Dermis microvascular lymphatic vessel endothelial cell (primary cell): ENCODE measurements around the gene THRB. TPM values are rescaled to one million over a fixed set of nuclear protein-coding genes. Genes with fewer than 3 reads are reported as not detected.

ENCODE experiments used
- DNase-seq, 2 donors: peaks; one replicate each; pipeline versions ENCODE4 v3.0.0 to v3.0.0-alpha.2; 2010; ENCODE audit warnings: low read depth in 2 of 2
- total RNA-seq: library from RNA; depleted of rRNA; stranded (reverse); fragments of >200 nt; gene quantifications from 2 replicates; pipeline ENCODE4 v1.2.1, GENCODE V29; 2014

Gene THRB
- total RNA-seq, 1 donor from 2014 or later: under 0.01 TPM

- no peak for DNase-seq
These were observed 4.5 kb downstream of the THRB start for GRCh38 chr3:24490151-24490550.

- DNase-seq: no peak
These were observed 7.1 kb downstream of the THRB start for GRCh38 chr3:24487325-24488262.

- DNase-seq: no peak
These were observed 9.1 kb downstream of the THRB start for GRCh38 chr3:24485511-24485910.

- DNase-seq: no peak
These were observed 10.8 kb downstream of the THRB start for GRCh38 chr3:24483873-24484272.

GRCh38 chr3:24482096-24482705 is 12.4 kb downstream of the THRB start:
- DNase-seq: no peak

GRCh38 chr3:24481193-24481592 is 13.5 kb downstream of the THRB start:
- no peak for DNase-seq

- DNase-seq: no peak
These were observed 14.2 kb downstream of the THRB start for GRCh38 chr3:24480497-24480896.

GRCh38 chr3:24479816-24480215 is 14.8 kb downstream of the THRB start:
- DNase-seq: no peak

- DNase-seq: no peak
These were observed 17.6 kb downstream of the THRB start for GRCh38 chr3:24476871-24477656.

GRCh38 chr3:24475925-24476324 is 18.7 kb downstream of the THRB start:
- DNase-seq: no peak

GRCh38 chr3:24474862-24475261 is 19.8 kb downstream of the THRB start:
- DNase-seq: no peak

- DNase-seq: no peak
These were observed 22.3 kb downstream of the THRB start for GRCh38 chr3:24472358-24472757.

- no peak for DNase-seq
These were observed 23.2 kb downstream of the THRB start for GRCh38 chr3:24471486-24471885.

- no peak for DNase-seq
These were observed 24.4 kb downstream of the THRB start for GRCh38 chr3:24470277-24470676.

GRCh38 chr3:24464389-24464788 is 30.3 kb downstream of the THRB start:
- no peak for DNase-seq

- no peak for DNase-seq
These were observed 31.9 kb downstream of the THRB start for GRCh38 chr3:24462737-24463136.

GRCh38 chr3:24460974-24461373 is 33.7 kb downstream of the THRB start:
- no peak for DNase-seq

- no peak for DNase-seq
These were observed 36.9 kb downstream of the THRB start for GRCh38 chr3:24457719-24458118.

- no peak for DNase-seq
These were observed 39.8 kb downstream of the THRB start for GRCh38 chr3:24454856-24455255.

GRCh38 chr3:24454393-24454792 is 40.3 kb downstream of the THRB start:
- DNase-seq: no peak

- DNase-seq: no peak
These were observed 43.1 kb downstream of the THRB start for GRCh38 chr3:24451461-24452099.
